GM08714 (cell line): ENCODE results near the gene TSSK2.

ENCODE experiments used
- H3K4me3 ChIP-seq: fragments of 200-500 bp; sonication (Bioruptor generic); 2 replicates; pipeline ENCODE4 v1.5.1; 2014; ENCODE audit warnings: mild to moderate bottlenecking, low read length, inconsistent platforms
- ZNF274 ChIP-seq: IDR thresholded peaks from 2 replicates; pipeline ENCODE4 v1.6.1; 2012; ENCODE audit warnings: mild to moderate bottlenecking, low read depth, low read length

The TSSK2 gene

DNA sequence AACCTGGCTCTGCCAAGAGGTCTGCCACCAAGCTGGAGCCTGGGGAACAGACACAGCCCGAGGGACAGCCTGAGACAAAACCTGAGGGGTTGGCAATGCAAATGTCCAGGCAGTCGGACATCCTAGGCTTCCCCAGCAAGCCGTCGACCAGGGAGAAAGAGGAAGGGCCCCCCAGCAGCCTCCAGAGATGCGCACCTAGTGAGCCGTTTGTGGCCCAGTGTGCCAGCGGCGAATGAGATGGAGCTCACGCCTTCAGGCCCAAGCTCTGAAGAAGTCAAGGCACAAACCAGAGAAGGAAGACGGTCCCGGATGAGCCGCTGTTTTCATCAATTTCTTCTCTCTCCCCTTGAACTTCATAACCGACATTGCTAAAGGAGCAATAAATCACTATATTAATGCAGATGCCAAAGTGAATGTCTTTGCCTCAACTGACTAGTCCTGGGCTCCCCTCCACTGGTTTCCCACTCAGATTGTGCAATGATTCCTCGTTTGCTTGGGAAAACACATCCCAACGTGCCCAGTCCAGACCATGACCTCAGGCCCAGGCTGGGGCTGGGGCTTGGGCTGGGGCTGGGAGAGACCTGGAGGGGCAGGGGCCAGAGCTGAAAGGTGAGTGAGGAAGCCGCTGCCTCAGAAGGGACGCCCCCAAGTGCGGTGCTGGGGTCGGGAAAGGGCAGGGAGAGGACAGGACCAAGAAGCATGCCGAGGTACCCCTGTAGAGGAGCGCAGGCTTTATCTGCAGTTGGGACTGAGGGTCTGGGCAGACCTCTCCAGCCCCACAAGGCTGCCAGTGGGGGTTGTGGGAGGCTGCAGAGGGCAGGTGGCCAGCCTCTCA lies 5.4 kb upstream of the TSSK2 start:
- no peak for TF ChIP-seq ZNF274
- H3K4me3 ChIP-seq, result no peak overlapping the region

GRCh38 chr22:19126309-19127273 lies 4.5 kb upstream of the TSSK2 start:
- no peak for TF ChIP-seq ZNF274
- H3K4me3 ChIP-seq, result no peak overlapping the region

- H3K4me3 ChIP-seq, result no peak overlapping the region
- no peak for TF ChIP-seq ZNF274
Measured at GRCh38 chr22:19127329-19128008, 3.6 kb upstream of the TSSK2 start.

DNA sequence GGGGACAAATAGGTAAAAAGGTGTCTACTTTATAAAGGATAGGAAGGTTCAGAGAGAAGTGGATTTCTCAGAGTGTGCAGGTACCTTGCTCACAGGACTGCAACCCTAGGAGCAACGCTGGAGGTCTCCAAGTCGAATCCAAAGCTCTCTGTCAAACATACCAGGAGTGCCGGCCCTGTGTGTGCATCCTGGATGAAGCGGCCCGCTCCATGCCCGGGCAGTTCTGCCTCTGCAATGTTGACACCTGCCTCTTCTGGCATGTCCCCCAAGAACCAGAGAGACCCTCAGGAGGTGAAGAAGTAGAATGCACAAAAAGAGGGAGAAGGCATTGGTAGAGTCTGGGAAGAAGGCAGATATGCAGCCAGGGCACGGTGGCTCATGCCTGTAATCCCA lies 3.1 kb upstream of the TSSK2 start:
- no peak overlapping the region for H3K4me3 ChIP-seq
- TF ChIP-seq ZNF274, result no peak

- TF ChIP-seq ZNF274, result no peak
- no peak overlapping the region for H3K4me3 ChIP-seq
Measured at GRCh38 chr22:19128946-19129727, 2.0 kb upstream of the TSSK2 start.

- no peak for TF ChIP-seq ZNF274
- H3K4me3 ChIP-seq, result no peak overlapping the region
Measured at GRCh38 chr22:19129871-19130270, 1.2 kb upstream of the TSSK2 start.

GRCh38 chr22:19131685-19132015 lies 542 bp downstream of the TSSK2 start:
- H3K4me3 ChIP-seq, result no peak overlapping the region
- no peak for TF ChIP-seq ZNF274

DNA sequence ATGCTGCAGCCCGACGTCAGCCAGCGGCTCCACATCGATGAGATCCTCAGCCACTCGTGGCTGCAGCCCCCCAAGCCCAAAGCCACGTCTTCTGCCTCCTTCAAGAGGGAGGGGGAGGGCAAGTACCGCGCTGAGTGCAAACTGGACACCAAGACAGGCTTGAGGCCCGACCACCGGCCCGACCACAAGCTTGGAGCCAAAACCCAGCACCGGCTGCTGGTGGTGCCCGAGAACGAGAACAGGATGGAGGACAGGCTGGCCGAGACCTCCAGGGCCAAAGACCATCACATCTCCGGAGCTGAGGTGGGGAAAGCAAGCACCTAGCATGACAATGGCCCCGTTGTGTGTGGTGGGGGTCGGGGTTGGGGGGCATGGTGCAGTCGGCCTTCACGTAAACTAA lies 1.0 kb downstream of the TSSK2 start:
- TF ChIP-seq ZNF274, result no peak
- H3K4me3 ChIP-seq, result no peak overlapping the region

DNA sequence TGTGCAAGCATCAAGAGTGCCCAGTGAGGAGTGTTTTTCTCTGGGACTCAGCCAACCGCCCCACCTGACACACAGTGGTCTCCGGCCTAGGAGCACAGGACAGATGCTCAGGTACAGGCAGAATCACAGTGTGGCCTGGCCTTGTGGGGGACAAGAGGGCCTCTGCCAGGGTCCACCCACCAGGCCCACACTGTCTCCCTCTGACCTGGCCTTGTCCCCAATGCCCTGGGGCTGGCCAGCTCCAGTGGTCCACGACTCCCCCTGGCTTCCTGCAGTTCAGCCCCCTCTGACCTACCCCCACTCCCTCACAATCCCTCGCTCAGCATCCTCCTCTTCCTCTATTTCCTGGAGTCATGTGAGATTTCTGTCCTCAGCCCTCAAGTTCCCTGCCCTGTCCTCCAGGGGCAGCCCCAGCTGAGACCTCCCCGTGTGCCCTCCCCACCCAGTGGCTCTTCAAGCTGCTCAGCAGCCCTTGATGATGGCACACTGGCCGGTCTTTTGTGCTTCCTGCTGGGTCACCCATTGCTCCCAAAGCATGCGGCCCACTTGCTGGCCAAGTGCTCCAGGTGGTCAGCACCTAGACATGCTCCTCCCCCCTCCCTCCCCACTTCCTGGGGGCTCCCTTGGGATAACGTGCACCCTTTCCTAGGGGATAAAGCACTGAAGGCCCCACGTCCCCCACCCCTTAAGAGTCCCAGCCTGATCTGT lies 1.7 kb downstream of the TSSK2 start:
- TF ChIP-seq ZNF274, result no peak
- no peak overlapping the region for H3K4me3 ChIP-seq

DNA sequence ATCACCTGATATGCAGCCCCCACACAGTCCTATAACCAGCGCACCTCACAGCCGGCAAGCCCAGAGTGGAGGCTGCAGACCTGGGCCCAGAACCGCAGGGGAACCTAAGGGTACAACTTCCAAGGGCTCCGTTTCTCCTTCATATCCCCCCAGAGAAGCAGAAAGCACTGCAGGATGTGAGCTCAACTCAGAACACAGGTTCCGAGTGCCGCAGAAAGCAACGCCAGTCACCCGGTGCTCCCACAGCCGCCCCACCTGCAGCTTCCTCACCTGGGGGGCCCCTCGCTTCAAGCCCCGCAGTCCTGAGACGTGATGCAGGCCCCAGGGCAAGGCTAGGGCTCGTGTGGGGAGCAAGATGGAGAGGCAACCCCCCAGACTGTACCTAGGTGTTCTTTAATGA lies 2.5 kb downstream of the TSSK2 start:
- no peak for TF ChIP-seq ZNF274
- no peak overlapping the region for H3K4me3 ChIP-seq

- no peak overlapping the region for H3K4me3 ChIP-seq
- no peak for TF ChIP-seq ZNF274
Measured at GRCh38 chr22:19134176-19134831, 3.2 kb downstream of the TSSK2 start.

- no peak overlapping the region for H3K4me3 ChIP-seq
- TF ChIP-seq ZNF274, result no peak
Measured at GRCh38 chr22:19134874-19135273, 3.8 kb downstream of the TSSK2 start.

DNA sequence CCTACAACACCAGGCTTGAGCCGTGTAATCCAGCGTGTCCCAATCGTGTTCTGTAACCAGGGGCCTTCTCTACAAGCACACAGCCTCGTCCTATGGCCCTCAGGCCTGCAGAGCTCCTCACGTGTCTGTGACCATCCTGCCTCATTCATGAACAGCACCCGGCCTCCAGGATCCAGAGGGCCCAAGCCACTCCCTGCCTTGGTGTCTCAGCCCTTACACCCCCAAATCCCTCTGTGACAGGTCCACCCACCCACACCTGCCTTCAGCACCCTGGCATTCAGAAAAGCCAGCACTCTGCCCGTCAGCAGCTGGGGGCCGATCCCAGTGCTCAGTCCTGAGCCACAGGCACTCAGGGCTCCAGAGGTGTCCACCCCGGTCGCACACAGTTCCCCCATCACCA lies 5.8 kb downstream of the TSSK2 start:
- no peak overlapping the region for H3K4me3 ChIP-seq
- TF ChIP-seq ZNF274, result no peak
